LNCAP (cell line): ENCODE data around the gene CKAP5.

ENCODE experiments used
- TF ChIP-seq, protein P1 (sequence below): fragments of 450-650 bp; IDR thresholded peaks from 2 replicates; pipeline ENCODE4 v1.5.1; 2017; ENCODE audit warnings: mild to moderate bottlenecking

CKAP5 gene

GRCh38 chr11:46712874-46713576 lies 133.1 kb downstream of the CKAP5 start:
- TF ChIP-seq, protein P1, sequence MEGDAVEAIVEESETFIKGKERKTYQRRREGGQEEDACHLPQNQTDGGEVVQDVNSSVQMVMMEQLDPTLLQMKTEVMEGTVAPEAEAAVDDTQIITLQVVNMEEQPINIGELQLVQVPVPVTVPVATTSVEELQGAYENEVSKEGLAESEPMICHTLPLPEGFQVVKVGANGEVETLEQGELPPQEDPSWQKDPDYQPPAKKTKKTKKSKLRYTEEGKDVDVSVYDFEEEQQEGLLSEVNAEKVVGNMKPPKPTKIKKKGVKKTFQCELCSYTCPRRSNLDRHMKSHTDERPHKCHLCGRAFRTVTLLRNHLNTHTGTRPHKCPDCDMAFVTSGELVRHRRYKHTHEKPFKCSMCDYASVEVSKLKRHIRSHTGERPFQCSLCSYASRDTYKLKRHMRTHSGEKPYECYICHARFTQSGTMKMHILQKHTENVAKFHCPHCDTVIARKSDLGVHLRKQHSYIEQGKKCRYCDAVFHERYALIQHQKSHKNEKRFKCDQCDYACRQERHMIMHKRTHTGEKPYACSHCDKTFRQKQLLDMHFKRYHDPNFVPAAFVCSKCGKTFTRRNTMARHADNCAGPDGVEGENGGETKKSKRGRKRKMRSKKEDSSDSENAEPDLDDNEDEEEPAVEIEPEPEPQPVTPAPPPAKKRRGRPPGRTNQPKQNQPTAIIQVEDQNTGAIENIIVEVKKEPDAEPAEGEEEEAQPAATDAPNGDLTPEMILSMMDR, result no peak

DNA sequence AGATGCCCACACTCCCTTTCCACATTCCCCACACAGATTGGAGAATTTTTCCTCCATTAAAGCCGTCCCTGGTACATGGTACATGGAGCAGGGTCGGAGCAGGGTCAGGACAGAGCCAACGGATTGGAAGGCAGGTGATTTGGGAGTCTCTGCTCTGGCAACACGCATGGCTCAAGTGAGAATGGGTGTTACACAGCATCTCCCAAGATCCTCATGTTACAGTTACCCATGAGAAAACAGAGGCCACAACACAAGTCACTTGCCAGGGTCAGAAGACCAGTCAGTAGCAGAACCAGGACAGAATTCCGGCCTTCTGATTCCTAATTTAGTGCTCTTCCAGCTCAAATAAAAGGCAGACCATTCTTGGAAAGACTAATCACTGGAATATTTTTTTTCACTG lies 134.8 kb downstream of the CKAP5 start:
- TF ChIP-seq, protein P1, result no peak

GRCh38 chr11:46710821-46711269 lies 135.2 kb downstream of the CKAP5 start:
- TF ChIP-seq, protein P1, result no peak

- TF ChIP-seq, protein P1, result no peak
Observed at GRCh38 chr11:46706886-46707285, 139.2 kb downstream of the CKAP5 start.

DNA sequence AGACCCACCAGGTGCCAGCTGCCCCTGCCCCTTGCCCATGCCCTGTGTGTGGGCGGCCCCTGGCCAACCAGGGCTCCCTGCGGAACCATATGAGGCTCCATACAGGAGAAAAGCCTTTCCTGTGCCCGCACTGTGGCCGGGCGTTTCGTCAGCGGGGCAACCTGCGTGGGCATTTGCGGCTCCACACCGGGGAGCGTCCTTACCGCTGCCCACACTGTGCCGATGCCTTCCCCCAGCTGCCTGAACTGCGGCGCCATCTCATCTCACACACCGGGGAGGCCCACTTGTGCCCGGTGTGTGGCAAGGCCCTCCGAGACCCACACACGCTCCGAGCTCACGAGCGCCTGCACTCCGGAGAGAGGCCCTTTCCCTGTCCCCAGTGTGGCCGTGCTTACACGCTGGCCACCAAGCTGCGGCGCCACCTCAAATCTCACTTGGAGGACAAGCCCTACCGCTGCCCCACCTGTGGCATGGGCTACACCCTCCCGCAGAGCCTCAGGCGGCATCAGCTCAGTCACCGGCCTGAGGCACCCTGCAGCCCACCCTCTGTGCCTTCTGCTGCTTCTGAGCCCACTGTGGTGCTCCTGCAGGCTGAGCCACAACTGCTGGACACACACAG lies 140.9 kb downstream of the CKAP5 start:
- TF ChIP-seq, protein P1, result no peak

- TF ChIP-seq, protein P1, result no peak
Observed at GRCh38 chr11:46701078-46701654, 144.9 kb downstream of the CKAP5 start.

GRCh38 chr11:46700241-46701077 lies 145.6 kb downstream of the CKAP5 start, which contains the start of the genes ARHGAP1 and ZNF408:
ARHGAP1 (minus strand) TSS chr11:46700619; CDS start chr11:46696107, 4,512 bp downstream.
ZNF408 (plus strand) TSS chr11:46701031; CDS start chr11:46701048, 17 bp downstream.
- TF ChIP-seq, protein P1, result no peak
